Endothelial cell of umbilical vein (primary cell): ENCODE results near the gene GNAL.

Experiments used
- FOS ChIP-seq: IDR thresholded peaks from 2 replicates; pipeline ENCODE4 v1.6.1; 2011; ENCODE audit warnings: mild to moderate bottlenecking, low read length, moderate library complexity, borderline replicate concordance; ENCODE audit not compliant: insufficient read depth
- JUN ChIP-seq: IDR thresholded peaks from 2 replicates; pipeline ENCODE4 v1.6.1; 2011; ENCODE audit warnings: borderline replicate concordance, low read depth; ENCODE audit not compliant: insufficient read length, insufficient read depth
- POLR2A ChIP-seq: IDR thresholded peaks from 2 replicates; pipeline ENCODE4 v1.6.1; 2012; ENCODE audit warnings: low read depth, mild to moderate bottlenecking, control low read depth, low read length
- TF ChIP-seq, protein P1 (sequence below), 2 donors: IDR thresholded peaks; 1 replicate in 1 of 2; 2 replicates in 1 of 2; pipeline ENCODE4 v1.5.1; 2011; ENCODE audit warnings: low read length in 2 of 2, mild to moderate bottlenecking in 2 of 2, moderate library complexity in 2 of 2, control low read depth in 1 of 2, inconsistent platforms in 1 of 2, low read depth in 1 of 2; ENCODE audit not compliant: insufficient read depth in 1 of 2; ENCODE audit errors: extremely low read depth in 1 of 2

GRCh38 chr18:11888726-11889125, 199.7 kb downstream of the GNAL start:
- TF ChIP-seq, protein P1, sequence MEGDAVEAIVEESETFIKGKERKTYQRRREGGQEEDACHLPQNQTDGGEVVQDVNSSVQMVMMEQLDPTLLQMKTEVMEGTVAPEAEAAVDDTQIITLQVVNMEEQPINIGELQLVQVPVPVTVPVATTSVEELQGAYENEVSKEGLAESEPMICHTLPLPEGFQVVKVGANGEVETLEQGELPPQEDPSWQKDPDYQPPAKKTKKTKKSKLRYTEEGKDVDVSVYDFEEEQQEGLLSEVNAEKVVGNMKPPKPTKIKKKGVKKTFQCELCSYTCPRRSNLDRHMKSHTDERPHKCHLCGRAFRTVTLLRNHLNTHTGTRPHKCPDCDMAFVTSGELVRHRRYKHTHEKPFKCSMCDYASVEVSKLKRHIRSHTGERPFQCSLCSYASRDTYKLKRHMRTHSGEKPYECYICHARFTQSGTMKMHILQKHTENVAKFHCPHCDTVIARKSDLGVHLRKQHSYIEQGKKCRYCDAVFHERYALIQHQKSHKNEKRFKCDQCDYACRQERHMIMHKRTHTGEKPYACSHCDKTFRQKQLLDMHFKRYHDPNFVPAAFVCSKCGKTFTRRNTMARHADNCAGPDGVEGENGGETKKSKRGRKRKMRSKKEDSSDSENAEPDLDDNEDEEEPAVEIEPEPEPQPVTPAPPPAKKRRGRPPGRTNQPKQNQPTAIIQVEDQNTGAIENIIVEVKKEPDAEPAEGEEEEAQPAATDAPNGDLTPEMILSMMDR (IDR thresholded peaks at IDR 0.05; ENCODE audit: extremely low read depth in 1 of 2, insufficient read depth in 1 of 2, low read depth in 1 of 2, low read length in 2 of 2) = no peak
- no peak for TF ChIP-seq POLR2A
- TF ChIP-seq JUN = no peak
- TF ChIP-seq FOS = no peak
